Astrocyte (in vitro differentiated cells and primary cell): ENCODE measurements around the gene TPX2.

Experiments used
- EZH2 ChIP-seq: IDR thresholded peaks from 2 replicates; pipeline ENCODE4 v1.6.1; 2012; ENCODE audit warnings: mild to moderate bottlenecking, low read length, inconsistent platforms; ENCODE audit not compliant: insufficient read depth
- TF ChIP-seq, protein P1 (sequence below): IDR thresholded peaks from 2 replicates; pipeline ENCODE4 v1.5.1; 2011; ENCODE audit warnings: low read depth, mild to moderate bottlenecking, inconsistent platforms, low read length, moderate library complexity; ENCODE audit not compliant: insufficient read depth

DNA sequence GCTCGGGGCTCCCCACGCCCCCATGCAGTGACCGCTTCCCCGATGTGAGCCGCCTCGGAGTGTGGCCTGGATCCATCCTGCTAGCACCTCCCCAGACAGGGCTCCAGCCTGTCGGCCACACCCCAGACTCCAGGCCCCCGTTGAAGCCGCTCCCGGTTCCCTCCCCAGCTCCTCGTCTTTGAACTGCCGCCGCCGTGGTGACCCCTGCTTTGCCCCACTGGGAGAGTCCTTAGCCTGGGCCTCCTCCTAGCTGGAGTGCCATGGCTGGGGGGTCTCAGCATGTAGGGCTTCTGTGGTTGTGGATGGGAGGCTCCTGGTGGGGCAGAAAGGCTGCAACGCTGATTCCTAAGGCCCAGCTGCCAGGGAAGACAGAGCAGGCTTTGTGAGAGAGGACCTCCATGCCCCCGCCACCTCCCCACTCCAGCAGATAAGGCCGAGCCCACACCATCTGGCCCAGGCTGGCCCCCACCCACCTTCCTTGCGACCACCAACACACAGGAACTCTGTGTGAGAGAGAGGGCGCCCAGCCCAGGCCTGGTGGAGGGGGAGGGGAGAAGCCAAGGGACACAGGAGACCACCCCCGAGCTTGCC, 94.9 kb downstream of the TPX2 start:
- TF ChIP-seq, protein P1, sequence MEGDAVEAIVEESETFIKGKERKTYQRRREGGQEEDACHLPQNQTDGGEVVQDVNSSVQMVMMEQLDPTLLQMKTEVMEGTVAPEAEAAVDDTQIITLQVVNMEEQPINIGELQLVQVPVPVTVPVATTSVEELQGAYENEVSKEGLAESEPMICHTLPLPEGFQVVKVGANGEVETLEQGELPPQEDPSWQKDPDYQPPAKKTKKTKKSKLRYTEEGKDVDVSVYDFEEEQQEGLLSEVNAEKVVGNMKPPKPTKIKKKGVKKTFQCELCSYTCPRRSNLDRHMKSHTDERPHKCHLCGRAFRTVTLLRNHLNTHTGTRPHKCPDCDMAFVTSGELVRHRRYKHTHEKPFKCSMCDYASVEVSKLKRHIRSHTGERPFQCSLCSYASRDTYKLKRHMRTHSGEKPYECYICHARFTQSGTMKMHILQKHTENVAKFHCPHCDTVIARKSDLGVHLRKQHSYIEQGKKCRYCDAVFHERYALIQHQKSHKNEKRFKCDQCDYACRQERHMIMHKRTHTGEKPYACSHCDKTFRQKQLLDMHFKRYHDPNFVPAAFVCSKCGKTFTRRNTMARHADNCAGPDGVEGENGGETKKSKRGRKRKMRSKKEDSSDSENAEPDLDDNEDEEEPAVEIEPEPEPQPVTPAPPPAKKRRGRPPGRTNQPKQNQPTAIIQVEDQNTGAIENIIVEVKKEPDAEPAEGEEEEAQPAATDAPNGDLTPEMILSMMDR, result no peak
- no peak for TF ChIP-seq EZH2
